ENCODE results near the gene SLC24A3. TPM values are rescaled to one million over a fixed set of nuclear protein-coding genes. Genes with fewer than 3 reads are reported as not detected.

Gene SLC24A3
- total RNA-seq, 1 donor from 2014 or later: 0.11 TPM

DNA sequence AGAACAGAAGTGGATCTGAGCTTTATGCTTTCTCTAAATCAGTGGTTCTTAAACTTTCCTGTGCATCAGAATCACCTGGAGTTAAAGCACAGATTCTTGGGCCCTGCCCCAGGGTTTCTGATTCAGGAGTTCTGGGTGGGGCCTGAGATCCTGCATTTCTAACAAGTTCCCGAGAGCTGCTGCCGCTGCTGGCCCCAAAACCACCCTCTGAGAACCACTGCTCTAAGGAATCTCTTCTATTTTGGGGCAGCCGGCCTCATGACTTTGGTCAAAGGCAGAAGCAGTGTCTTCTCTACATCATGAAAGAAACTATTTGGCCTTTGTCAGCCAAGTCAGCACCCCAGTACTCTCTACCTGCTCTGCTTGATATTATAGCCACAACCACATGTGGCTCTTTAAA lies 503.5 kb downstream of the SLC24A3 start:
- TF ChIP-seq, protein P1, sequence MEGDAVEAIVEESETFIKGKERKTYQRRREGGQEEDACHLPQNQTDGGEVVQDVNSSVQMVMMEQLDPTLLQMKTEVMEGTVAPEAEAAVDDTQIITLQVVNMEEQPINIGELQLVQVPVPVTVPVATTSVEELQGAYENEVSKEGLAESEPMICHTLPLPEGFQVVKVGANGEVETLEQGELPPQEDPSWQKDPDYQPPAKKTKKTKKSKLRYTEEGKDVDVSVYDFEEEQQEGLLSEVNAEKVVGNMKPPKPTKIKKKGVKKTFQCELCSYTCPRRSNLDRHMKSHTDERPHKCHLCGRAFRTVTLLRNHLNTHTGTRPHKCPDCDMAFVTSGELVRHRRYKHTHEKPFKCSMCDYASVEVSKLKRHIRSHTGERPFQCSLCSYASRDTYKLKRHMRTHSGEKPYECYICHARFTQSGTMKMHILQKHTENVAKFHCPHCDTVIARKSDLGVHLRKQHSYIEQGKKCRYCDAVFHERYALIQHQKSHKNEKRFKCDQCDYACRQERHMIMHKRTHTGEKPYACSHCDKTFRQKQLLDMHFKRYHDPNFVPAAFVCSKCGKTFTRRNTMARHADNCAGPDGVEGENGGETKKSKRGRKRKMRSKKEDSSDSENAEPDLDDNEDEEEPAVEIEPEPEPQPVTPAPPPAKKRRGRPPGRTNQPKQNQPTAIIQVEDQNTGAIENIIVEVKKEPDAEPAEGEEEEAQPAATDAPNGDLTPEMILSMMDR (IDR thresholded peaks at IDR 0.05): no peak

DNA sequence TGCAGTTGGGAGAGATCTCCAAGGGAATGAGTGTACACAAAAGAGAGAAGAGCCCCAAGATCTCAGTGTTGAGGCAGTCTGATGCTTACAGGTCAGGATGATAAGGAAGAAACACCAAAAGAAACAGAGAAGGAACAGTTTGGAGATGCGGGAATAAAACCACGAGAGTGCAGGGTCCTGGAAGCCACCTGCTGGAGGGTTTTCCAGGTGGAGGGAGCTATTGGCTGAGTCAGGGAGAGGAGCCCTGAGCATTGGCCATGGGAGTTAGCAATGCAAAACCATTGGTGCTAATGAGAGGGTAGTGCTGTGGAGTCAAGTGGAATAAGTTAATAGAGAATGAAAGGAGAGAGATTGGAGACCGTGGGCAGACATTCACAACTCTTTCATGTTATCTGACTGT lies 506.4 kb downstream of the SLC24A3 start:
- TF ChIP-seq, protein P1 (IDR thresholded peaks at IDR 0.05): no peak
- Mint-ChIP-seq H3K4me1 (ENCODE audit: unreplicated experiment) (peaks cover 2% of the 10 kb centered on the region), H3K27me3 (ENCODE audit: unreplicated experiment) (peaks cover 6% of the 10 kb centered on the region), H3K36me3 (ENCODE audit: unreplicated experiment) (no peaks in the 10 kb centered on the region), H3K4me3 (ENCODE audit: unreplicated experiment) (no peak overlapping the region), H3K9me3 (ENCODE audit: unreplicated experiment) (no peaks in the 10 kb centered on the region), H3K27ac (ENCODE audit: unreplicated experiment) (no peak overlapping the region)
- DNase-seq (ENCODE audit: extremely low spot score, unreplicated experiment): no peak

More for the DNA sequence above, 503.5 kb downstream of the SLC24A3 start:
- DNase-seq (ENCODE audit: extremely low spot score, unreplicated experiment): no peak
- Mint-ChIP-seq H3K36me3 (ENCODE audit: unreplicated experiment) (no peaks in the 10 kb centered on the region), H3K9me3 (ENCODE audit: unreplicated experiment) (no peaks in the 10 kb centered on the region), H3K4me3 (ENCODE audit: unreplicated experiment) (no peak overlapping the region), H3K27ac (ENCODE audit: unreplicated experiment) (no peak overlapping the region), H3K27me3 (ENCODE audit: unreplicated experiment) (peaks cover 6% of the 10 kb centered on the region), H3K4me1 (ENCODE audit: unreplicated experiment) (peaks cover 26% of the 10 kb centered on the region)

GRCh38 chr20:19720991-19721390 lies 508.5 kb downstream of the SLC24A3 start:
- H3K9me3 Mint-ChIP-seq (ENCODE audit: unreplicated experiment): no peaks in the 10 kb centered on the region
- H3K27ac Mint-ChIP-seq (ENCODE audit: unreplicated experiment): no peak overlapping the region
- TF ChIP-seq, protein P1 (IDR thresholded peaks at IDR 0.05): no peak
- H3K4me3 Mint-ChIP-seq (ENCODE audit: unreplicated experiment): no peak overlapping the region
- H3K27me3 Mint-ChIP-seq (ENCODE audit: unreplicated experiment): peaks cover 6% of the 10 kb centered on the region
- H3K36me3 Mint-ChIP-seq (ENCODE audit: unreplicated experiment): no peaks in the 10 kb centered on the region
- no peak for DNase-seq (ENCODE audit: extremely low spot score, unreplicated experiment)
- H3K4me1 Mint-ChIP-seq (ENCODE audit: unreplicated experiment): peaks cover 2% of the 10 kb centered on the region

- no peak for DNase-seq (ENCODE audit: extremely low spot score, unreplicated experiment)
- Mint-ChIP-seq H3K27ac (ENCODE audit: unreplicated experiment) (no peak overlapping the region), H3K4me3 (ENCODE audit: unreplicated experiment) (no peak overlapping the region), H3K4me1 (ENCODE audit: unreplicated experiment) (peaks cover 7% of the 10 kb centered on the region), H3K27me3 (ENCODE audit: unreplicated experiment) (peaks cover 6% of the 10 kb centered on the region), H3K36me3 (ENCODE audit: unreplicated experiment) (no peaks in the 10 kb centered on the region), H3K9me3 (ENCODE audit: unreplicated experiment) (no peaks in the 10 kb centered on the region)
- TF ChIP-seq, protein P1 (IDR thresholded peaks at IDR 0.05): no peak
Measured at GRCh38 chr20:19723051-19723450, 510.6 kb downstream of the SLC24A3 start.

GRCh38 chr20:19723813-19724430 lies 511.5 kb downstream of the SLC24A3 start:
- Mint-ChIP-seq H3K36me3 (ENCODE audit: unreplicated experiment) (no peaks in the 10 kb centered on the region), H3K27ac (ENCODE audit: unreplicated experiment) (no peak overlapping the region), H3K27me3 (ENCODE audit: unreplicated experiment) (peaks cover 2% of the 10 kb centered on the region), H3K9me3 (ENCODE audit: unreplicated experiment) (no peaks in the 10 kb centered on the region), H3K4me3 (ENCODE audit: unreplicated experiment) (no peak overlapping the region), H3K4me1 (ENCODE audit: unreplicated experiment) (peaks cover 7% of the 10 kb centered on the region)
- no peak for DNase-seq (ENCODE audit: extremely low spot score, unreplicated experiment)
- TF ChIP-seq, protein P1 (IDR thresholded peaks at IDR 0.05): no peak
